Stomach smooth muscle (tissue), 2 donors: ENCODE results near the gene TMEM132C.
A peak's percentile ranks its signal among the peaks of the same experiment; 100 is the strongest.

ENCODE experiments used
- H3K27ac ChIP-seq: one replicate; pipeline ENCODE4 v1.7.0; 2013; ENCODE audit warnings: mild to moderate bottlenecking, low read length, inconsistent platforms
- H3K27me3 ChIP-seq, 2 donors: one replicate each; pipeline ENCODE4 v1.7.0; 2013; ENCODE audit warnings: low read length in 2 of 2; ENCODE audit not compliant: insufficient read depth in 2 of 2, control insufficient read depth in 1 of 2
- H3K36me3 ChIP-seq, 2 donors: one replicate each; pipeline ENCODE4 v1.7.0; 2013; ENCODE audit warnings: low read length in 2 of 2; ENCODE audit not compliant: control insufficient read depth in 2 of 2, insufficient read depth in 2 of 2
- H3K4me1 ChIP-seq: one replicate; pipeline ENCODE4 v1.7.0; 2013; ENCODE audit warnings: low read length; ENCODE audit not compliant: control insufficient read depth, insufficient read depth
- H3K4me3 ChIP-seq, 2 donors: one replicate each; pipeline ENCODE4 v1.7.0; 2013; ENCODE audit warnings: low read length in 2 of 2
- H3K9ac ChIP-seq, 2 donors: one replicate each; pipeline ENCODE4 v1.7.0; 2013; ENCODE audit warnings: low read length in 2 of 2, mild to moderate bottlenecking in 1 of 2
- H3K9me3 ChIP-seq, 2 donors: one replicate each; pipeline ENCODE4 v1.7.0; 2013; ENCODE audit warnings: low read length in 2 of 2; ENCODE audit not compliant: control insufficient read depth in 2 of 2
- donor health status: healthy.
- donor health status: Pancreatic carcinoma.

The TMEM132C gene

GRCh38 chr12:128338386-128339125, 71.6 kb downstream of the TMEM132C start:
- Histone ChIP-seq H3K9ac (no peak overlapping the region), H3K4me3 (no peak overlapping the region), H3K36me3 (no peaks in the 10 kb centered on the region), H3K9me3 (peaks cover 0 to 2% of the 10 kb centered on the region in 2 donors), H3K4me1 (peaks cover 2% of the 10 kb centered on the region), H3K27ac (no peak overlapping the region), H3K27me3 (peaks cover 0 to 9% of the 10 kb centered on the region in 2 donors)

DNA sequence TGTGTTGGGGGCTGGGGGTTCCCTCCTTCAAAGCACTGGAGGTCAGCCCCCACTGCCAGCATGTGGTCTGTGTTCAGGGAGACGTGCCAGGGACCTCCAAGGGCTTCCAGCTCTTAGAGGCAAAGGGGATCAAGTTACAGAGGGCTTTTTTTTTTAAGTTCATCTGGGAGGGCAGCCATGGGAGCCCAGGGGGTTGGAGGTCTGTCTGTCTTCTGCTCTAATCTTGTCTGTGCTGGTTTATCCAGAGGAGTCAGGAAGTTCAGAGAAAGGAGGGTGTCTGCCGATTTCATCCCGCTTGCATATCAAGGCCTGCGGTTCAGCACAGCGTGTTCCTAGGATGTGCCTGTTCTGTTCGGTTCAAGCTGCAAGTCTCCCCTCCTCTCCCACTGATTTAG, 72.2 kb downstream of the TMEM132C start:
- H3K27ac ChIP-seq = no peak overlapping the region
- H3K27me3 ChIP-seq = peaks cover 0 to 7% of the 10 kb centered on the region in 2 donors
- peaks cover 0 to 2% of the 10 kb centered on the region in 2 donors for H3K9me3 ChIP-seq
- H3K9ac ChIP-seq = no peak overlapping the region
- no peak overlapping the region for H3K4me3 ChIP-seq
- H3K4me1 ChIP-seq = peaks cover 2% of the 10 kb centered on the region
- H3K36me3 ChIP-seq = no peaks in the 10 kb centered on the region

DNA sequence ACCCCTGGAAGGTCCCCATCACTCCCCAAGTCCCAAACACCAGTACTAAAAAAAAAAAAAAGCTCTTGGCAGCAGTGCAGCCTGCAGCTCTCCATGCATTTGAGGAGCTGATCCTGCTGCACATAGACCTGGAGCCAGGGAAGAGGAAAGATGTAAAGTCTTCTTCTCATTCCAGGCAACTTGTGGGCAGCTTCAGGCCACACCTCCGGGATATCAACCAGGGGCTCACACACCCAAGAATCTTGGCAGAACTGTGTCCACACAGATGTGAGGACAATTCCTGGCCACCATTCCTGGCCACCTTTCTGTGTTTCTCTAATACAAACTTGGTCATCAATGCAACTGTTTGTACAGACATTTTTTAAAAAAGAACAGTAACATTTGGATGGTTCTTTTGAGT, 72.7 kb downstream of the TMEM132C start:
- no peak overlapping the region for H3K27ac ChIP-seq
- H3K4me3 ChIP-seq = no peak overlapping the region
- peaks cover 2% of the 10 kb centered on the region for H3K4me1 ChIP-seq
- no peaks in the 10 kb centered on the region for H3K36me3 ChIP-seq
- peaks cover 0 to 2% of the 10 kb centered on the region in 2 donors for H3K9me3 ChIP-seq
- H3K9ac ChIP-seq = no peak overlapping the region
- peaks cover 0 to 7% of the 10 kb centered on the region in 2 donors for H3K27me3 ChIP-seq

DNA sequence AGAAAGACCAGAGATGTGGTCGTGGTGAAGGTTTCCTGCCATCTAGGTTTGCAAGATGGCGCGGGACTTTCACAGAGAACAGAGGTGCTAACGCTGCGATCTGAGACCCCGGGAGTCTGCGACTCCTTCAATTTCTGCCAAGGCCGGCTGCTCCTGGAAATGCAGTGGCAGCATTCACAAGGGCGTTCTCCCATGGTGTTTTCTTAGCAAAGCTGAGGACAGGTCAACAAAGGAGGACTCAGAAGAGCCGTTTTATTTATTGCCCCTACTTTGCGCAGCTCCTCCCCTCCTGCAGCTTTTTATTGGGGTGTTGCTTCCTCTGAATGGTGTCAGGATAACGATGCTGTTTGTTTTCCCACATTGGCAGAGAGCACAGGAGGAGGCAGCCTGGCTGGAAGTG, 86.3 kb downstream of the TMEM132C start:
- Histone ChIP-seq H3K27me3 (no peaks in the 10 kb centered on the region), H3K9me3 (peaks cover 5 to 7% of the 10 kb centered on the region in 2 donors), H3K27ac (no peak overlapping the region)

GRCh38 chr12:128356547-128356946, 89.6 kb downstream of the TMEM132C start:
- peaks cover 3 to 8% of the 10 kb centered on the region in 2 donors for H3K9me3 ChIP-seq
- H3K9ac ChIP-seq = no peak overlapping the region
- H3K27me3 ChIP-seq = no peaks in the 10 kb centered on the region
- no peaks in the 10 kb centered on the region for H3K36me3 ChIP-seq
- H3K4me3 ChIP-seq = no peak overlapping the region
- H3K27ac ChIP-seq = no peak overlapping the region
- H3K4me1 ChIP-seq = no peaks in the 10 kb centered on the region

More for the DNA sequence above, 86.3 kb downstream of the TMEM132C start:
- no peaks in the 10 kb centered on the region for H3K36me3 ChIP-seq
- no peak overlapping the region for H3K9ac ChIP-seq
- no peak overlapping the region for H3K4me3 ChIP-seq
- no peaks in the 10 kb centered on the region for H3K4me1 ChIP-seq

DNA sequence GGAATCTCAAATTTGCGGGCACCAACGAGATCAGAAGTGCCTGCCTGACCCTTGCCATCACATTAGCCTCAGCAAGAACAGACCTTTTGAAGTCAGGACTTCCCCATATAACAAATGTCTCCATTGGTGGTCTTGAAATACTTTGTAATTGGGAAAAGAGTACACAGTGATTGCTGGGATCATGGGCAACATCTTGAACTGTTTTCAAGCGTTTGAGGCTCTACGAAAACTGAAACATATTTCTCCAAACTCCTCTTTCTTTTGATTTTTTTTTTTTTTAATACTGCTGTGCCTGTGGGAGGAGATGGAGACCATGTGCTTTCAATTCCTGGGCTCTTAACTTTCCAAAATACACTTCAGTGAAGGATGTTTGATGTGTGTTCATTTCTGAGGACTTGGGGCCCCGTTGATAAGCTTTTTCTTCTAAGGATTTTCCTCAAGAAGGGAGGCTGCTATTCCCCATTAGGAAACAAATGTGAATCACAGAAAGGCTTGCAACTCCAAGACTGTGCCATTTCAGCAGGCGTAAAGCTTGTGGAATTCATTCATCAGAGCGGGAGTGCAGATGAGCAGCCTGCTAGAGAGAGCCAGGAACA, 94.5 kb downstream of the TMEM132C start:
- Histone ChIP-seq H3K36me3 (no peaks in the 10 kb centered on the region), H3K9ac (no peak overlapping the region), H3K4me1 (peaks cover 6% of the 10 kb centered on the region), H3K9me3 (peaks cover 0 to 4% of the 10 kb centered on the region in 2 donors), H3K4me3 (no peak overlapping the region), H3K27ac (no peak overlapping the region), H3K27me3 (peaks cover 5 to 7% of the 10 kb centered on the region in 2 donors)

DNA sequence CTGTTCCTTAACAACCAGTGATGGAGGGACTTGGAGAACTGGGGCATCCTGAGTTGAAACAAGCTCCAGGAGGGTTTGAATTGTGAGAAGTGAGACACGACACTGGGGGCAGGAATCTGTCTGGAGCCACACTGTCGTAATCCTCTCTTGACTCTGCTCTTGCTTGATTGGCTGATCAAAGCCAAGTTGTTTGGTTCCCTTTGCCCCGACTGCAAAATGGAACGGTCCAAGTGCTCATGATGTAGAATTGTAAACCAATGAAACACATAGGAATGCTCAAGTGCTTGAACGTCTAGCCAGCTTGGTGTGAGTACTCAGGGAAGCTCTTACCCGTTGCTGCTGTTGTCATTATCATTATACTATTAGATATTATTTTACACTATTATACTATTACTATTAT, 98.1 kb downstream of the TMEM132C start:
- Histone ChIP-seq H3K4me3 (no peak overlapping the region), H3K27ac (no peak overlapping the region), H3K9me3 (peaks cover 0 to 4% of the 10 kb centered on the region in 2 donors), H3K36me3 (no peaks in the 10 kb centered on the region), H3K4me1 (peaks cover 6% of the 10 kb centered on the region), H3K9ac (no peak overlapping the region), H3K27me3 (peaks cover 7 to 12% of the 10 kb centered on the region in 2 donors)

DNA sequence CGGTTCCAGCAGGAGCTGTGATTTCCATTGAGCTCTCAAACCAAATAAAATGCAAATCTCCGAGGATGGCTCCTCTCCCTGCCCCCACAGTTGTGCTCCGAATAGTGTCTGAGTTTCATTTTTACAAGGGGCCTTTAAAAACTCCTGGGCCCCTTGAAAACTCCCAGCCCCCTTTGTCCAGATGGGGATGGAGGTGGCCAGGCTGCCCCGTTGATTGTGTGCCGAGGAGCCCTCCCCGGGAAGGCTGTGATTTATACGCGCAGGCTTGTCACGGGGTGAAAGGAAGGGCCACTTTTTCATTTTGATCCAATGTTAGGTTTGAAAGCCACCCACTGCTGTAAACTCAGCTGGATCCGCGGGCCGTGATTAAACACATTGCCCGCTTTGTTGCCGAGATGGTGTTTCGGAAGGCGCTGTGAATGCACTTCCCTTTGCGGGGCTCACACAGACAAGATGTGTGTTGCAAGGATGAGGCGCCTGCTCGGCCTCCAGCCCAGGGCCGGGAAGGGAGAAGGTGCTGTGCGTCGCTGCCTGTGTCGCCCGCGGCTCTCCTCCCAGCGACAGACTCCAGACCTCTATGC, 98.8 kb downstream of the TMEM132C start:
- peaks cover 0 to 2% of the 10 kb centered on the region in 2 donors for H3K9me3 ChIP-seq
- peak overlapping the region in 1 of 2 donors; percentile 37 for H3K9ac ChIP-seq
- H3K27ac ChIP-seq = no peak overlapping the region
- H3K4me1 ChIP-seq = peaks cover 6% of the 10 kb centered on the region
- H3K4me3 ChIP-seq = peak overlapping the region; percentile 58 to 70
- H3K27me3 ChIP-seq = peaks cover 7 to 12% of the 10 kb centered on the region in 2 donors
- no peaks in the 10 kb centered on the region for H3K36me3 ChIP-seq

DNA sequence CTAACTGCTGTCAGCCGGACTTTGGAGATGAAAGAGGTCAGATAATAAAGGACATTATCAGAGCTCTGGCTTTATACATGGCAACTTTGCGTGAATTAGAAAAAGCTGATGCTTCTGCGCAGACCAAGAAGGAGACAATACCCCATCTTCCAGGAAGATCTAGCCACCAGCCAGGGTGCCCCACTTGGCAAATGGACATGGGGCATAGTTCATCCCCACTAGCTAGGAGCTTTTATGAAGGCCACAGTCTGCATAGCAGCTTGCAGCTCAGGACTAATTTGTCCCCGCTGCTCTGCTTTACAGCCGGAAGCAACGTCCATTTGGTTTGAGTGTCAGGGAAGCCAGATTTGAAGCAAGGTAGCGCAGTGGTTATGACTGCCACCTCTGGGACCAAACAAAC, 101.0 kb downstream of the TMEM132C start:
- Histone ChIP-seq H3K27ac (no peak overlapping the region), H3K9ac (no peak overlapping the region), H3K4me3 (no peak overlapping the region), H3K9me3 (no peaks in the 10 kb centered on the region), H3K4me1 (peaks cover 6% of the 10 kb centered on the region), H3K36me3 (no peaks in the 10 kb centered on the region), H3K27me3 (peaks cover 7 to 12% of the 10 kb centered on the region in 2 donors)

DNA sequence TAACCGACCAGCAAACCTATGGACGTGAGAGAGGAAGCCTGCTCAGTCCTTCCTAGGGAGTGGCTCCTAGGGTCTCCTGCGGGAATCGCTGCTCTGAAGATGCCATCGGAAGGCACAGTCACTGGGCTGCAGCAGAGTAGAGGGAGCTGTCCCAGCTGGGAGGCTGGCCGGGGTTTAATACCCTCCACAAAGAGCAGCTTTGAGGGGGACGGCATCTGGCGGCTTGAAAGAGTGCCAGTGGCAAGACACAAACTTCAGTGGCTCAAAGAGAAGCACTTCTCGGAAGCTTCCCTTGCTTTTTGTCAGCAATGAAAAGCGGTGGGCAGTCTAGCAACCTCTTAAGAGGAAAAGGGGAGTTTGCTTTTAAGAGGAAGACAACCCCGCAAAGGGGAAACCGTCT, 114.6 kb downstream of the TMEM132C start:
- peaks cover 9 to 15% of the 10 kb centered on the region in 2 donors for H3K27me3 ChIP-seq
- no peak overlapping the region for H3K27ac ChIP-seq
- no peak overlapping the region for H3K9ac ChIP-seq
- H3K36me3 ChIP-seq = no peaks in the 10 kb centered on the region
- H3K9me3 ChIP-seq = peaks cover 3 to 7% of the 10 kb centered on the region in 2 donors
- H3K4me3 ChIP-seq = no peak overlapping the region
- H3K4me1 ChIP-seq = no peaks in the 10 kb centered on the region
